GM21526 (cell line): ENCODE results near the gene JDP2.
"Not testable (repeated sequence)": the region's sequence is repeated elsewhere in the genome, so short reads cannot be mapped to it uniquely, and the experiment has no call there.

Experiments used
- ATAC-seq: cut with Tn5 transposase; IDR thresholded peaks from one replicate; pipeline ENCODE4 v1.9.1; 2021; ENCODE audit warnings: moderate library complexity; ENCODE audit not compliant: unreplicated experiment, low FRiP score

JDP2 gene

GRCh38 chr14:75427482-75428229 lies at the start of gene JDP2:
Gene JDP2 (plus strand): TSS chr14:75428022. CDS start chr14:75437921, 9,899 bp downstream.
- no peak for ATAC-seq

GRCh38 chr14:75379246-75379929 lies 48.4 kb upstream of the JDP2 start:
- no peak for ATAC-seq

DNA sequence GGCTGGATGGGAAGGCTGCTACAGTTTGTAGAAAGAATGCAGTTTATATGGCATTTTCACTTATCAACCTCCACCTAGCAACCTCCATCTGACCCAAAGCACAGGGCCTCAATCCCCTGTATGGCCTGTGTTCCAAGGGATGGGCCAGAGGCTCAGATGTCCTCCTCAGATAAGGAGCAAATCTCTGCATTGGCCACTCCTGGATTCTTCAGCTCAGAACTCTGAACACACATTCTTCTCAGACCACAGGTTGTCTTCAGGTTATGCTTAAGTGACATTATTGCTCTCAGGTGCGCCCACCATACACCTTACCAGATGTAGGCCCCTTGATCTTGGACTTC lies 47.9 kb upstream of the JDP2 start:
- ATAC-seq, result no peak

DNA sequence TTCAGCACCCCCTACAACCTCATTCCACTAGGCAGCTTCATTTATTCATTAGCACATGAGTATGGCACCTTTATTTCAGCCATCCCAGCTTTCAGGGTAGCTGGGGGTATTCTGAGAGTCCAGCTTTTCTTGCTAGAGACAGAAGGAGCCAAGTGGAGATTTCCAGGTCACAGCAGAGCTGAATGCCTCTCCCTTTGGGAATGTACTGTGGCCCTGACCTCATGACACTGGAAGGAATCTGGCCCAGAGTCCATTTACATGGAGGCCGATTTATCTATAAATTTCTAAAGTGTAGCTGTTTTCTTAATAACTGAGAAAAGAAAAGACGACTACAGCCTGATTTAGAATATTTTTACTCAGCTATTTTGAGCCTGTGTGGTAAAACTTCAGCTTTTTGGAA lies 47.2 kb upstream of the JDP2 start:
- no peak for ATAC-seq

- no peak for ATAC-seq
Observed at GRCh38 chr14:75381642-75382041, 46.2 kb upstream of the JDP2 start.

DNA sequence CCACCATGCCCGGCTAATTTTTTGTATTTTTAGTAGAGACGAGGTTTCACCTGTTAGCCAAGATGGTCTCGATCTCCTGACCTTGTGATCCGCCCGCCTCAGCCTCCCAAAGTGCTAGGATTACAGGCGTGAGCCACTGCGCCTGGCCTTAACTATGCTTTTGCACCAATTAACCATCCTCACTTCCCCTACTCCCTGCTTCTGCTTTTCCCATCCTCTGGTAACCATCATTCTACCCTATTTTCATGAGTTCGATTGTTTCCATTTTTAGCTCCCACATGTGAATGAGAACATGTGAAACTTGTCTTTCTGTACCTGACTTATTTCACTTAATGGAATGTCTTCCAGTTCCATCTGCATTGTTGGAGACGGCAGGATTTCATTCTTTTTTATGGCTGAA lies 44.6 kb upstream of the JDP2 start:
- ATAC-seq, result not testable (repeated sequence)

DNA sequence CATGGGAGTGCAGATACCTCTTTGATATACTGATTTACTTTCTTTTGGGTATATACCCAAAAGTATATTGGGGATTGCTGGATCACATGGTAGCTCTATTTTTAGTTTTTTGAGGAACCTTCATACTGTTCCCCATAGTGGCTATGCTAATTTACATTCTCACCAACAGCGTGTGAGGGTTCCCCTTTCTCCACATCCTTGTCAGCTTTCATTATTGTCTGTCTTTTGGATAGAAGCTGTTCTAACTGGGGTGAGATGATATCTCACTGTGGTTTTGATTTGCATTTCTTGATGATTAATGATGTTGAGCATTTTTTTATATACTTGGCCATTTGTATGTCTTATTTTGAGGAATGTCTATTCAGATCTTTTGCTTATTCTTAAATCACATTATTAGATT lies 44.1 kb upstream of the JDP2 start:
- ATAC-seq, result no peak

- ATAC-seq, result no peak
Observed at GRCh38 chr14:75389679-75390078, 38.1 kb upstream of the JDP2 start.

DNA sequence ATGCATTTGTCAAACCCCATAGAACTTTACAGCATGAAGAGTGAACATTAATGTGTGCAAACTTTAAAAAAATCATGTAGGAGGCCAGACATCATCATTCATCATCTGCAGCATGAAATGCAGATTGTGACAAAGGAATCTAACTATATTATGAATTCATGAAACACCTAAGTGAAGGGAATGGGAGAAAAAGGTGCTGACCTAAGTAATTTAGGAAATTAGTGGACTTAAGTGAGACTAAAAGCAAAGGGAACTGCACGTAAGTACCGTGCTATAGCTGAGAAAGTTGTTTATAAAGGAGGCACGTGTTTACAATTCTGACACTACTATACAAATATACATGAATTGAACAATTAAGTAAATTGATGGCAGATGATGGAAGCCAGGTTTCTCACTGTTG lies 37.6 kb upstream of the JDP2 start:
- no peak for ATAC-seq

DNA sequence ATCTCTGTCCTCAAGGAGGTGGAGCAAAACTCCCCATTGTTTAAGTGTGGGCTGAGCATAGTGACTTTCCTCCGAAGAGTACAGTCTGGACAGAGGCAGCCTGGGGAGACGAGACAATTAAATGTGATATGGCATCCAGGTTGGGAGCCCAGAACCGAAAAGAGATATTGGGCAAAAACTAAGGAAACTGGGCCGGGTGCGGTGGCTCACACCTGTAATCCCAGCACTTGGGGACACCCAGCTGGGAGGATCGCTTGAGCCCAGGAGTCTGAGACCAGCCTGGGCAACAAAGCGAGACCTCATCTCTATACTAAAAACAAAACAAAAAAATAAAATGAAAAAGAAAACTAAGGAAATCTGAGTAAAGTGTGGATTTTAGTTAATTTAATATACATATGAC lies 35.9 kb upstream of the JDP2 start:
- no peak for ATAC-seq

- no peak for ATAC-seq
Observed at GRCh38 chr14:75392686-75393641, 34.9 kb upstream of the JDP2 start.

DNA sequence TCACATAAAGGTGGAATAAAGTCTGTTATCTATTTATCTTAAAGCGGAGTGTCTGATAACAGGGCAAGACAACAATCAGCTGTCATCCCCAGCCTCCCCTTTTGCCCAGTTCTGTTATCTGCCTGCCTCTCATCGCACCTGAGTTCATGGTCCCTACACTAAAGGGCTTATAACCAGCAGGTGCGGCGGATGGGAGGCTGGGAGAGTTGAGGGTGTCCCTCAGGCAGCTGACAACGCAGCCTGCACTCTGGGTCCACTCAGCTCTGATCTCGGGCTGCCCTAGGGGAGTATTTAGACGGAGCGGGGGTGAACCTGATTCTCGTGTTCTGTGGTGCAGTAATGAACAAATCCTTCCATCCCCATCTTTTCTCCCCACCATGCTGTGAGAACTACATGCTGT lies 34.0 kb upstream of the JDP2 start:
- ATAC-seq, result no peak

- ATAC-seq, result no peak
Observed at GRCh38 chr14:75395862-75396261, 32.0 kb upstream of the JDP2 start.

DNA sequence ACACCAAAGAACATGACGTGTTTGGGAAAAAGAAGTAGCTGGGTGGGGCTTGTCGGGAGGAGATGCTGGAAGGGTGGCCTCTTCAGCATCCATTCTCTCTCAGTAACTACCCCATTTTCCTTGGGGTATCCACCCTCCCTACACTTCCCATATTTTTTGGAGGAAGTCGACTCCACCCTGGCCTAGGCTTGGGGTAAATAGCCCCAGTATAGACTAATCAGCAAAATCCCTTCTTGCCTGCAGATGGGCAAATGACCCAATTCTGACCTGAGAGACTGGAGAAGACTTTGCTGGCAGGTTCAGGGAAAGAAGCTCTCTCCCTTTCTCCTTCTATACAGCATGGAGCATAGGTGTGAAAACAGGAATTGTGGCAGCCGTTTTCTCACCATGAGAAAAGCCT lies 28.5 kb upstream of the JDP2 start:
- ATAC-seq, result no peak

DNA sequence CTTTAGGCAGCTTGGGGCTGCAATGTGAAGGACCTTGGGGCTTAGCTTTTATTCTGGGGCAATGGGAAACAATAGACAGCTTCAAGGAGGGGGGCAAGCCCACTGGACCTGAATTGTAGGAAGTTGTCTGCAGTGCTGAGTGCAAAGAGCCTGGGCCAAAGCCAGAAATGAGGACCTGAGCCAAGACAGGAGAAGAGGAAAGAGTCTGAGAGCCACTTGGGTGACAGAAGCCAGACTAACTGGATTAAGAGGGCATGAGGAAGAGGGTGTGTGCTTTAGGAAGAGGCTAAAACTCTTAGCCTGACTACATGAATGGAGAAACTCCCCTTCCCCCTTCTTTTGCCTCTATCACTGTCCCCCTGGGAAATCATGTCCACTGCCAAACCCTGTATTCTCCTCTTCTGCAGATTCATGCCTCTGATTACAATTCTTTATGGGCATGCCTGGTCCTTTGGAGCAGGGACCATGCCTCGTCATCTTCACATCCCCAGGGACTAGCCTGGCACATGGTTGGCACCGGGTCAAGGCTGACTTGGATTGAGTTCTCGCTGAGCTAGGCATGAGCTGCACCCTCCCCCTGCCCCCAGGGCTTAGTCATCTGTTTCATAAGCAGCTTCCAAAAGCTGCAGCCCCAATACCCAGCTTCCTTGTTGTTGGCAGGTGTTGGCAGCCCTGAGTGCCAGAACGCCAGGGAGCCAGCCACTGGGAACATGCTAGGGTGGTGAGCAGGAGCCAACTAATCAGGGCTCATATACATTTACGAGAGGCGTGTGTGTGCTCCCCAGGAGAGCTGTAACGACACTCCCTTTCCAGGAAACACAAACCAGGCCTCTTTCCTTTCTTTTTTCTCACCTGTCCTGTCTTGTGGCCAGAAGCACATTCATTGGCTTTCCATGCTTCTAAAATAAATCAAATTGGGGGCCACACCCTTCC lies 27.7 kb upstream of the JDP2 start:
- ATAC-seq, result no peak

GRCh38 chr14:75401361-75401760 lies 26.5 kb upstream of the JDP2 start:
- no peak for ATAC-seq

GRCh38 chr14:75402867-75403413 lies 24.9 kb upstream of the JDP2 start:
- ATAC-seq, result no peak

DNA sequence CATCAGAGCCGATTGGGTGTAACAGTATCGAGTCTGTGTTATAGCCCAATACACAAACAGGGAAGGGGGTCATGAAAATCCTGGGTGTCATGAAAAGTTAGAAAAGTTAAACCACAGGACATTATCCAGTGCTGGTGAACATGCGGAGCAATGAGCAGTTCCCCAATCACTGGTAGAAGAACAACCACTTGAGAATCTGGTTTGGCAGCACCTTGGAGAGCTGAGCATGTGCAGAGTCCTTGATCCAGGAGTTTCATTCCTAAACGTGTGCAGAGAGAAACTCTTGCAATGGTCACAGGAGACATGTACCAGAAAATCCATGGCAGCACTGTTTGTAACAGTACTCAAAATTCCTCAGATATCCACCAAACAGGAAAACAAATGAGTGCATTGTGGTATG lies 23.0 kb upstream of the JDP2 start:
- no peak for ATAC-seq

DNA sequence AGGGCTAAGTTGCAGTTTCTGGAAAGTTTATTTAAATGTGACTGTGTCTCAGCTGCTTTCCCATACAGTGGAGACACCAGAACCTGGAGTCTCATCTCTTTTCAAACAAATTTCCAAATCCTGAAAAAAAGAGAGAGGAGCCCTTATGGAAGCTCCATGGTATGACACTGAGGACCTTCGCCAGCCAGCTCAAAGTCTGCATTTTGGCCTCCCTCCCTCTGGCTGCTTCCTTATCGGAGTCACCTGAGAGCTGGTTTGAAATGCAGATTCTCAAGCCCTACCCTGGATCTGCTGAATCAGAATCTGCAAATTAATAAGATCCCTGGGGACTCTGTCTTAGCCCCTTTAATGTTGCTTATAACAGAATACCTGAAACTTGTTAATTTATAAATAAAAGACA lies 21.7 kb upstream of the JDP2 start:
- ATAC-seq, result no peak

- ATAC-seq, result no peak
Observed at GRCh38 chr14:75406856-75407255, 21.0 kb upstream of the JDP2 start.
